ENCODE measurements around the gene DPF3. TPM values are rescaled to one million over a fixed set of nuclear protein-coding genes. Genes with fewer than 3 reads are reported as not detected.

Gene DPF3
- total and polyA plus RNA-seq, 2 donors (not counting 1 experiment from before 2014, with no cell fraction given) = 7.6 to 13.7 TPM

DNA sequence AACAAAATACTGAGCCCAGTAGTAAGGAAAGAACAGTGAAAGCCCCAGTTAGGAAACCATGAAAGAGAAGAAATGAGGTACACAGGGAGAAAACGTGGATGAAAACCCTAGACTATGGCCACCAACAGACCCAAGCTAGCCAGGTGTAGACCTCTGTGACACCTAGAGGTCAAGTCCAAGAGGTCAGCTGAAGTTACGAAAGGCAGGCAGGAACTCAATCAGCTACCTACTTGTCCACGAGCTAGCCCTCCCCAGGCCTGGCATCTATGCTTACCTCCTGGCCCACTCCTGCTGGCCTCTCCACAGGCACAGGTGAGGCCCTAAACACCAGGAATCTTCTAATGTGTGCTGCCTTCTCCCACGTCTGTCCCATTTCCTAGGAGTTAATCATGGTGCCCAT lies 48.7 kb downstream of the DPF3 start:
- no peak overlapping the region for H3K4me2 ChIP-seq (ENCODE audit: extremely low read depth, insufficient read depth, low read length)
- peaks cover 2% of the 10 kb centered on the region for H3K36me3 ChIP-seq (ENCODE audit: control insufficient read depth, insufficient read depth, low read length)
- no peaks in the 10 kb centered on the region for H4K20me1 ChIP-seq (ENCODE audit: control insufficient read depth, extremely low read depth, insufficient read depth, low read length)
- no peak for DNase-seq (ENCODE audit: low read depth in 2 of 2)
- no peaks in the 10 kb centered on the region for H3K9me3 ChIP-seq (ENCODE audit: control insufficient read depth, insufficient read depth, low read depth, low read length)
- H2AFZ ChIP-seq (ENCODE audit: low read length) = no peak overlapping the region
- no peaks in the 10 kb centered on the region for H3K27me3 ChIP-seq (ENCODE audit: control insufficient read depth, insufficient read depth, low read length)
- no peak overlapping the region for H3K27ac ChIP-seq (ENCODE audit: insufficient read depth, low read length)
- H3K4me1 ChIP-seq (ENCODE audit: control insufficient read depth, extremely low read depth, insufficient read depth, low read length) = no peaks in the 10 kb centered on the region
- peaks cover 5% of the 10 kb centered on the region for H3K79me2 ChIP-seq (ENCODE audit: control insufficient read depth, insufficient read depth, low read length)
- H3K9ac ChIP-seq (ENCODE audit: insufficient read depth, low read length) = no peak overlapping the region
- no peak overlapping the region for H3K4me3 ChIP-seq (replicated peaks in 1 of 4; ENCODE audit: control extremely low read depth in 1 of 4, insufficient read depth in 1 of 4, low read depth in 3 of 4, low read length in 4 of 4)
- TF ChIP-seq, protein P1, sequence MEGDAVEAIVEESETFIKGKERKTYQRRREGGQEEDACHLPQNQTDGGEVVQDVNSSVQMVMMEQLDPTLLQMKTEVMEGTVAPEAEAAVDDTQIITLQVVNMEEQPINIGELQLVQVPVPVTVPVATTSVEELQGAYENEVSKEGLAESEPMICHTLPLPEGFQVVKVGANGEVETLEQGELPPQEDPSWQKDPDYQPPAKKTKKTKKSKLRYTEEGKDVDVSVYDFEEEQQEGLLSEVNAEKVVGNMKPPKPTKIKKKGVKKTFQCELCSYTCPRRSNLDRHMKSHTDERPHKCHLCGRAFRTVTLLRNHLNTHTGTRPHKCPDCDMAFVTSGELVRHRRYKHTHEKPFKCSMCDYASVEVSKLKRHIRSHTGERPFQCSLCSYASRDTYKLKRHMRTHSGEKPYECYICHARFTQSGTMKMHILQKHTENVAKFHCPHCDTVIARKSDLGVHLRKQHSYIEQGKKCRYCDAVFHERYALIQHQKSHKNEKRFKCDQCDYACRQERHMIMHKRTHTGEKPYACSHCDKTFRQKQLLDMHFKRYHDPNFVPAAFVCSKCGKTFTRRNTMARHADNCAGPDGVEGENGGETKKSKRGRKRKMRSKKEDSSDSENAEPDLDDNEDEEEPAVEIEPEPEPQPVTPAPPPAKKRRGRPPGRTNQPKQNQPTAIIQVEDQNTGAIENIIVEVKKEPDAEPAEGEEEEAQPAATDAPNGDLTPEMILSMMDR (conservative IDR thresholded peaks at IDR 0.05 in 1 of 2, IDR thresholded peaks at IDR 0.05 in 1 of 2; ENCODE audit: low read depth in 1 of 2, low read length in 2 of 2) = no peak
- no peak for TF ChIP-seq EZH2 (IDR thresholded peaks at IDR 0.05; ENCODE audit: low read length, missing control alignments)

GRCh38 chr14:72844524-72844923 lies 49.4 kb downstream of the DPF3 start:
- H3K9me3 ChIP-seq (ENCODE audit: control insufficient read depth, insufficient read depth, low read depth, low read length) = no peaks in the 10 kb centered on the region
- H3K4me3 ChIP-seq (replicated peaks in 1 of 4; ENCODE audit: control extremely low read depth in 1 of 4, insufficient read depth in 1 of 4, low read depth in 3 of 4, low read length in 4 of 4) = no peak overlapping the region
- peaks cover 2% of the 10 kb centered on the region for H3K36me3 ChIP-seq (ENCODE audit: control insufficient read depth, insufficient read depth, low read length)
- no peak overlapping the region for H3K27ac ChIP-seq (ENCODE audit: insufficient read depth, low read length)
- H3K27me3 ChIP-seq (ENCODE audit: control insufficient read depth, insufficient read depth, low read length) = no peaks in the 10 kb centered on the region
- DNase-seq (ENCODE audit: low read depth in 2 of 2) = no peak
- TF ChIP-seq, protein P1 (conservative IDR thresholded peaks at IDR 0.05 in 1 of 2, IDR thresholded peaks at IDR 0.05 in 1 of 2; ENCODE audit: low read depth in 1 of 2, low read length in 2 of 2) = no peak
- TF ChIP-seq EZH2 (IDR thresholded peaks at IDR 0.05; ENCODE audit: low read length, missing control alignments) = no peak
- no peaks in the 10 kb centered on the region for H4K20me1 ChIP-seq (ENCODE audit: control insufficient read depth, extremely low read depth, insufficient read depth, low read length)
- no peaks in the 10 kb centered on the region for H3K4me1 ChIP-seq (ENCODE audit: control insufficient read depth, extremely low read depth, insufficient read depth, low read length)
- H3K79me2 ChIP-seq (ENCODE audit: control insufficient read depth, insufficient read depth, low read length) = peaks cover 3% of the 10 kb centered on the region
- H3K4me2 ChIP-seq (ENCODE audit: extremely low read depth, insufficient read depth, low read length) = no peak overlapping the region
- no peak overlapping the region for H3K9ac ChIP-seq (ENCODE audit: insufficient read depth, low read length)
- H2AFZ ChIP-seq (ENCODE audit: low read length) = no peak overlapping the region

- no peaks in the 10 kb centered on the region for H3K79me2 ChIP-seq (ENCODE audit: control insufficient read depth, insufficient read depth, low read length)
Measured at GRCh38 chr14:72839753-72840607, 53.9 kb downstream of the DPF3 start.

More at GRCh38 chr14:72839753-72840607, 53.9 kb downstream of the DPF3 start:
- Histone ChIP-seq H4K20me1 (ENCODE audit: control insufficient read depth, extremely low read depth, insufficient read depth, low read length) (no peaks in the 10 kb centered on the region), H3K4me2 (ENCODE audit: extremely low read depth, insufficient read depth, low read length) (no peak overlapping the region), H3K4me1 (ENCODE audit: control insufficient read depth, extremely low read depth, insufficient read depth, low read length) (no peaks in the 10 kb centered on the region), H3K9me3 (ENCODE audit: control insufficient read depth, insufficient read depth, low read depth, low read length) (no peaks in the 10 kb centered on the region), H3K9ac (ENCODE audit: insufficient read depth, low read length) (no peak overlapping the region), H2AFZ (ENCODE audit: low read length) (no peak overlapping the region), H3K27ac (ENCODE audit: insufficient read depth, low read length) (no peak overlapping the region), H3K36me3 (ENCODE audit: control insufficient read depth, insufficient read depth, low read length) (no peaks in the 10 kb centered on the region), H3K27me3 (ENCODE audit: control insufficient read depth, insufficient read depth, low read length) (no peaks in the 10 kb centered on the region), H3K4me3 (replicated peaks in 1 of 4; ENCODE audit: control extremely low read depth in 1 of 4, insufficient read depth in 1 of 4, low read depth in 3 of 4, low read length in 4 of 4) (no peak overlapping the region)
- TF ChIP-seq, protein P1 (conservative IDR thresholded peaks at IDR 0.05 in 1 of 2, IDR thresholded peaks at IDR 0.05 in 1 of 2; ENCODE audit: low read depth in 1 of 2, low read length in 2 of 2) = no peak
- no peak for TF ChIP-seq EZH2 (IDR thresholded peaks at IDR 0.05; ENCODE audit: low read length, missing control alignments)
- DNase-seq (ENCODE audit: low read depth in 2 of 2) = no peak

All from fibroblast of lung (primary cell).